GM12878 (cell line): ENCODE data around the gene DNAJC28. TPM values are rescaled to one million over a fixed set of nuclear protein-coding genes. Genes with fewer than 3 reads are reported as not detected.

Experiments
- ATAC-seq: fragments of 200-7000 bp; cut with Tn5 transposase; 3 replicates; pipeline ENCODE4 v1.9.1; 2020; ENCODE audit warnings: mild to moderate bottlenecking, moderate library complexity
- BruUV-seq: library from RNA; stranded (reverse); fragments of 400-500 nt; replicated peaks from 2 replicates; lab custom pipeline; 2021; lab: Mats Ljungman, UMichigan
- CTCF ChIA-PET: fragments of 300-600 bp; sonication (Branson Sonifier 250); formaldehyde crosslinking; extraction: SDS; loops from one replicate; lab custom pipeline; 2021; ENCODE audit warnings: inconsistent platforms; lab: Yijun Ruan, JAX
- POLR2A ChIA-PET: fragments of 350-600 bp; formaldehyde crosslinking; extraction: SDS; loops from one replicate; lab custom pipeline; 2021; ENCODE audit warnings: inconsistent platforms; lab: Charles Lee
- RAD21 ChIA-PET: fragments of 300-600 bp; sonication (Branson Sonifier 250); formaldehyde crosslinking; loops from one replicate; lab custom pipeline; 2023; ENCODE audit warnings: antibody characterized with exemption; ENCODE audit not compliant: unreplicated experiment; lab: Charles Lee
- SMC1A ChIA-PET: fragments of 300-600 bp; sonication (Branson Sonifier 250); formaldehyde crosslinking; loops from one replicate; lab custom pipeline; 2023; ENCODE audit not compliant: unreplicated experiment, uncharacterized antibody; lab: Charles Lee
- DNase-seq: peaks from one replicate; pipeline ENCODE4 v3.0.0-alpha.2; 2011; ENCODE audit warnings: low read depth, low spot score
- FAIRE-seq: peaks from 3 replicates; lab custom pipeline; 2011; peaks lifted over from hg19 to GRCh38; lab: Jason Lieb, UNC
- H2AFZ ChIP-seq: 2 replicates; pipeline ENCODE4 v1.6.0; 2011; ENCODE audit warnings: low read depth, low read length, control low read depth; ENCODE audit not compliant: control insufficient read depth
- H3K27ac ChIP-seq: 2 replicates; pipeline ENCODE4 v1.5.1; 2011; ENCODE audit warnings: control low read depth; ENCODE audit not compliant: control insufficient read depth, insufficient read depth
- H3K27me3 ChIP-seq, 2 experiments: replicated peaks in 1 of 2; 2 replicates each; pipeline versions ENCODE4 v1.6.0 to v1.6.1; 2011; ENCODE audit warnings: low read length in 1 of 2; ENCODE audit not compliant: control insufficient read depth in 2 of 2, insufficient read depth in 2 of 2
- H3K36me3 ChIP-seq, 2 experiments: 2 replicates each; pipeline ENCODE4 v1.5.1; 2011; ENCODE audit warnings: low read length in 1 of 2; ENCODE audit not compliant: control insufficient read depth in 2 of 2, insufficient read depth in 2 of 2
- H3K4me1 ChIP-seq: 2 replicates; pipeline ENCODE4 v1.6.1; 2011; ENCODE audit warnings: mild to moderate bottlenecking, low read length, moderate library complexity, mixed read lengths; ENCODE audit not compliant: control insufficient read depth, insufficient read depth
- H3K4me2 ChIP-seq: 2 replicates; pipeline ENCODE4 v1.6.0; 2011; ENCODE audit warnings: control low read depth; ENCODE audit not compliant: control insufficient read depth, insufficient read depth
- H3K4me3 ChIP-seq: fragments of 200-600 bp; sonication (generic); 2 replicates; pipeline ENCODE4 v1.5.1; 2016
- H3K79me2 ChIP-seq: 2 replicates; pipeline ENCODE4 v1.6.0; 2011; ENCODE audit warnings: low read length; ENCODE audit not compliant: control insufficient read depth, insufficient read depth
- H3K9ac ChIP-seq: 2 replicates; pipeline ENCODE4 v1.8.0; 2011; ENCODE audit warnings: low read length, control low read depth, mixed read lengths; ENCODE audit not compliant: control insufficient read depth, insufficient read depth
- H3K9me3 ChIP-seq: replicated peaks from 3 replicates; pipeline ENCODE4 v1.5.1; 2011; ENCODE audit warnings: mild to moderate bottlenecking, low read length; ENCODE audit not compliant: control insufficient read depth, insufficient read depth
- H4K20me1 ChIP-seq: 2 replicates; pipeline ENCODE4 v1.6.0; 2011; ENCODE audit not compliant: control insufficient read depth, insufficient read depth
- BCL11A ChIP-seq: IDR thresholded peaks from 2 replicates; pipeline ENCODE4 v1.6.1; 2011; ENCODE audit warnings: low read depth, low read length
- GATAD2B ChIP-seq: fragments of 450-650 bp; conservative IDR thresholded peaks from 2 replicates; pipeline ENCODE4 v1.6.1; 2017; ENCODE audit warnings: low read depth, mild to moderate bottlenecking, moderate library complexity
- HSF1 ChIP-seq: fragments of 150-350 bp; IDR thresholded peaks from 2 replicates; pipeline ENCODE4 v1.6.1; 2014; ENCODE audit warnings: mild to moderate bottlenecking, low read depth, low read length
- IRF3 ChIP-seq: fragments of 450-650 bp; IDR thresholded peaks from 2 replicates; pipeline ENCODE4 v1.6.1; 2014; ENCODE audit warnings: mild to moderate bottlenecking
- KDM1A ChIP-seq: fragments of 200-600 bp; sonication (generic); IDR thresholded peaks from 2 replicates; pipeline ENCODE4 v1.6.1; 2016; ENCODE audit warnings: borderline replicate concordance
- MYC ChIP-seq: IDR thresholded peaks from 2 replicates; pipeline ENCODE4 v1.6.1; 2011; ENCODE audit warnings: mild to moderate bottlenecking, low read length, moderate library complexity, inconsistent platforms; ENCODE audit not compliant: insufficient read depth, insufficient replicate concordance, insufficient read length, severe bottlenecking
- NFXL1 ChIP-seq: fragments of 450-650 bp; IDR thresholded peaks from 2 replicates; pipeline ENCODE4 v1.6.1; 2017; ENCODE audit warnings: antibody characterized with exemption, mild to moderate bottlenecking, borderline replicate concordance
- NFYA ChIP-seq: IDR thresholded peaks from 2 replicates; pipeline ENCODE4 v1.6.1; 2011; ENCODE audit warnings: low read depth, mild to moderate bottlenecking, low read length, improper control_type of control experiment, borderline replicate concordance
- PAX8 ChIP-seq: fragments of 450-650 bp; IDR thresholded peaks from 2 replicates; pipeline ENCODE4 v1.6.1; 2017; ENCODE audit warnings: mild to moderate bottlenecking, moderate library complexity
- RCOR1 ChIP-seq: conservative IDR thresholded peaks from 2 replicates; pipeline ENCODE4 v1.6.1; 2012; ENCODE audit warnings: low read depth, low read length, improper control_type of control experiment
- SIN3A ChIP-seq: IDR thresholded peaks from 2 replicates; pipeline ENCODE4 v1.6.1; 2012; ENCODE audit warnings: low read depth, low read length, improper control_type of control experiment
- SMC3 ChIP-seq: IDR thresholded peaks from 2 replicates; pipeline ENCODE4 v1.6.1; 2011; ENCODE audit warnings: low read length, improper control_type of control experiment, borderline replicate concordance
- SRF ChIP-seq, 2 experiments: IDR thresholded peaks; 2 replicates each; pipeline ENCODE4 v1.6.1; 2011; ENCODE audit warnings: low read depth in 2 of 2, low read length in 2 of 2, mild to moderate bottlenecking in 1 of 2, moderate library complexity in 1 of 2
- STAT3 ChIP-seq: IDR thresholded peaks from 2 replicates; pipeline ENCODE4 v1.6.1; 2011; ENCODE audit warnings: low read depth, low read length, improper control_type of control experiment
- YBX1 ChIP-seq: fragments of 450-650 bp; IDR thresholded peaks from 2 replicates; pipeline ENCODE4 v1.6.1; 2016; ENCODE audit warnings: antibody characterized with exemption
- YY1 ChIP-seq: IDR thresholded peaks from 2 replicates; pipeline ENCODE4 v1.6.1; 2011; ENCODE audit warnings: low read depth, mild to moderate bottlenecking, low read length
- ZBTB11 ChIP-seq: fragments of 450-650 bp; formaldehyde crosslinking; IDR thresholded peaks from 2 replicates; pipeline ENCODE4 v1.5.0; 2022; ENCODE audit warnings: mild to moderate bottlenecking, missing genetic modification characterization
- WGBS: methylation state at CpG from one replicate; pipeline ENCODE4 v1.1.6; 2016; ENCODE audit warnings: low lambda C conversion rate; ENCODE audit not compliant: insufficient replicate concordance, insufficient coverage; ENCODE audit errors: missing lambda C conversion rate; 5-methylcytosine and 5-hydroxymethylcytosine counted together
- in situ Hi-C: fragments of 300-500 bp; cut with MboI; formaldehyde crosslinking; loops from 9 replicates; pipeline ENCODE4 v1.14.3; 2018; ENCODE audit warnings: mixed read lengths
- intact Hi-C: fragments of 100-400 bp; cut with micrococcal nuclease; formaldehyde crosslinking; loops from one replicate; pipeline ENCODE4 v1.14.2; 2022; ENCODE audit not compliant: unreplicated experiment
- polyA plus RNA-seq, 11 experiments: library from polyadenylated mRNA; depleted of rRNA in 4 of 11; unstranded in 6 of 11; stranded (reverse) in 5 of 11; fragments of >200 nt; fragmentation: Nextera tagmentation in 4 of 11; fragmentation: Illumina TruSeq in 1 of 11; extraction: Ambion mirVana in 4 of 11; extraction: Trizol in 1 of 11; gene quantifications; 1 replicate in 1 of 11; 2 replicates in 10 of 11; pipeline versions ENCODE4 v1.2.1 to v1.2.3, GENCODE V29; 2011 to 2016; ENCODE audit warnings: inconsistent platforms in 2 of 11, missing spikeins in 2 of 11, low read depth in 1 of 11
- total RNA-seq, 4 experiments: library from RNA; depleted of rRNA in 3 of 4; stranded (reverse); fragments of >200 nt in 3 of 4; fragmentation: Illumina TruSeq in 1 of 4; extraction: Trizol in 1 of 4; gene quantifications; 2 replicates each; pipeline versions ENCODE4 v1.2.1 to v1.2.3, GENCODE V29; 2013 to 2021

The DNAJC28 gene
- total and polyA plus RNA-seq, 10 of the 15 experiments (the other 5 are each of a cell fraction or from before 2014, with no cell fraction given): 0.26 to 0.77 (median 0.54) TPM

GRCh38 chr21:33540711-33541104 lies 49.2 kb upstream of the DNAJC28 start:
- 20% methylated on average over 3 of the region's 3 CpGs for WGBS
- TF ChIP-seq SMC3 (no peak), PAX8 (no peak), MYC (no peak), SRF (IDR thresholded peaks at IDR 0.05; ENCODE audit: low read depth in 2 of 2, low read length in 2 of 2) (no peak), HSF1 (no peak), NFXL1 (no peak), RCOR1 (no peak), NFYA (no peak), IRF3 (no peak), YY1 (no peak), ZBTB11 (CRISPR knock-in tag) (no peak), GATAD2B (no peak), YBX1 (no peak), KDM1A (no peak), STAT3 (no peak), BCL11A (no peak), SIN3A (no peak)
- H3K27ac ChIP-seq: peak overlapping the region; percentile 100; the same call in 1 of the 2 replicates
- H2AFZ ChIP-seq: no peak overlapping the region
- H3K36me3 ChIP-seq: peaks cover 4 to 25% of the 10 kb centered on the region in 2 experiments; a peak in 3 of 4 replicates
- no TSS peak for BruUV-seq
- no peaks in the 10 kb centered on the region for H3K27me3 ChIP-seq
- ChIA-PET RAD21 (interaction anchor here (1.5 kb wide), 1 partner anchor 65 kb away, joined by 3 read pairs; no protein-coding TSS in a partner anchor), SMC1A (interaction anchor here (0.6 to 1.8 kb wide), 4 partner anchors 34 to 275 kb away, joined by 3 to 6 read pairs (median 4); partner anchors contain the start of gene TMEM50B), CTCF (interaction anchor here (0.9 to 1.9 kb wide), 3 partner anchors 17 to 65 kb away, joined by 3 to 15 read pairs (median 3); partner anchors contain the start of gene DONSON), POLR2A (interaction anchor here (2.0 to 2.3 kb wide), 2 partner anchors 49 to 61 kb away, joined by 7 read pairs; partner anchors contain the start of genes DNAJC28 and TMEM50B)
- no peak for DNase-seq
- H3K9me3 ChIP-seq: no peaks in the 10 kb centered on the region
- FAIRE-seq: no peak
- peaks cover 63% of the 10 kb centered on the region for H3K79me2 ChIP-seq
- H3K9ac ChIP-seq: peak overlapping the region; percentile 100
- in situ Hi-C loops: no loop called here
- H3K4me1 ChIP-seq: no peaks in the 10 kb centered on the region
- intact Hi-C loops: loop anchor here (5.0 to 10.0 kb wide), 5 partner anchors 47 to 768 kb away; partner anchors contain the start of genes DONSON, IFNGR2 and PAXBP1
- ATAC-seq: no peak
- peak overlapping the region; percentile 56 for H3K4me2 ChIP-seq
- peak overlapping the region; percentile 54 for H3K4me3 ChIP-seq
- peaks cover 2% of the 10 kb centered on the region; the same call in 1 of the 2 replicates for H4K20me1 ChIP-seq
